ENCODE data around the gene KLF8.

Gene KLF8

DNA sequence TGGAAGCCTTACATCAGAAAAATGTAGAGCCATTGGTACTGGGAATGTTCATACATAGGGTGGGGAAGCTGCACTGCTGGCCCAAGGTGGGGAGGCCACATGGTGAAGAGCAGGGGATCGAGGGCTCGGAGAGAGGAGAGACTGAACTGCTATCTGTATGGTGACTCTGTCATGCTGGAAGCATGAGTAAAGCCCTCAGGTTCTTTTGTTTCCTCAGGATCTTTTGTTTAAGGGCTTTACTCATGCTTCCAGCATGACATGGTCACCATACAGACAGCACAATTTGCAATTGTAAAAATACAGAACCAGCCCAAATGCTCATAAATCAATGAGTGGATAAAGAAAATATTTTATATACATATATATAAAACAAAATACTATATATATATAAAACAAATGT, 78.4 kb downstream of the KLF8 start:
- DNase-seq (ENCODE audit: low spot score) = no peak

DNA sequence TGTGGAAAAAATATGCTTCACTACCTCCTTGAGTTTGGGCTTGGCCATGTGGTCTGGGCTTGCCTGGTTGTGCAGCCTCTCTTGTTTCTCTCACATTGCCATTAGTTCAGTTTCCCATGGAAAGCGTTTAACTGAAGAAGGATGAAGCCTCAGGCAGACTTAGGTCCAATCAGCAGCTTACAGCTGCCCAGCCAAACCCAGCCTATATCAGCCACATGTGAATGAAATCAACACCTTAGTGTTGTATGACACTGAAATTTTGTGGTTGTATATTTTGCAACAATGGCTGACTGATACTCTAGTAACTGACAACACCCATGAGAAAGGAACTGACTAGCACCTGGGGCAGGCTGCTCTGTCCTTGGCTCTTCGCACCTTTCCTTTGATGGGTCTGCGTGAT, 81.2 kb downstream of the KLF8 start:
- no peak for DNase-seq (ENCODE audit: low spot score)

DNA sequence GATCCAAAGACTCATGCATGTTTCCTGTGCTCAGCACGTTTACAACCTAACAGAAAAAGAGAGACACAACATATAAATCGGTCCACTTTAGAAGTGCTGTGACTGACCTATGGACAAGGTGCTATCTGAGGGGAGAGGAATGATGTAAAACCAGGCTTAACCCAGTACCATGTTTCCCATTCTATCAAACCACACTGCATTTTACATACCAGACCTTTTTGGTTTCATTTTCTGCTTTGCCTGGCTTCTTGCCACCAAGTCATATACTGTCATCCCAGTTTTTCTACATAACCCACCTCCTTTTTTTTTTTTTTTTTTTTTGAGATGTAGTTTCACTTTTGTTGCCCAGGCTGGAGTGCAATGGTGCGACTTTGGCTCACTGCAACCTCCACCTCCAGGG, 82.2 kb downstream of the KLF8 start:
- no peak for DNase-seq (ENCODE audit: low spot score)

DNA sequence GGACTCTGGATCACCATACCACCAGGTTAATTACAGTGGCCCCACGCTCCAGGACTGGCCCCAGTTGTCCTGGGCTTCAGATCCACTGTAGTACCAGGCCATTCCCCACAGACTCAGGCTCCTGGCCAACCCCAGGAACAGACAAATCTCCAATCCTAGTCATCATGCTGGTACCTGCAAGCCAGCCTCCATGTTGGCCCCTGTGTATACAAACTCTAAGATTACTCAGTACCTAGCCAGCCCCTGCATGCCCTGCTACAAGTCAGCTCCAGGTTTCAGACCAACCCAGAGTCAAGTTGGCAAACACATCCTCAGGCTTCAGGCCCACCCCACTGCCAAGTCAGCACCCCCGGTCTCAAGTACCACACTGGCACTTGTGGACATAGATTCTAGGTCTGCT, 85.9 kb downstream of the KLF8 start:
- no peak for DNase-seq (ENCODE audit: low spot score)

DNA sequence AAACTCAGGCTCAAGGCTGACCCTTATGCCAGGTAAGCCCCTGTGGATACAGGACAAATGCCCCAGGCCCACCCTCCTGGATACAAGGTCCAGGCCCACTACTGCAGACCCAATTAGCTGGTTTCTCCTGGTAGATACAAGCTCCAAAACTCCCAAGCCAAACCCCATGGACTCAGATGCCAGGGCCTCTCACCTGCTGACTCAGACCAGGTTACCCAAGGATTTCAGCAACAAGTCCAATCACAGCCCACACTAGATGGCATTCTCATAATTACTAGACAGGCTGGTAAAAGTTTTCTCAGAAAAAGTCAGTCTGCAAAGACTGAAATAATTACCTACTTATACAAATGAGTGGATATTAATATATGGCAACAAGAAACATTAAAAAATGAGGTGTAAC, 87.0 kb downstream of the KLF8 start:
- no peak for DNase-seq (ENCODE audit: low spot score)
